HepG2 (cell line): ENCODE measurements around the gene TM4SF1. TPM values are rescaled to one million over a fixed set of nuclear protein-coding genes. Genes with fewer than 3 reads are reported as not detected.

Experiments
- ATAC-seq: fragments of 200-7000 bp; cut with Tn5 transposase; 3 replicates; pipeline ENCODE4 v1.9.1; 2020; ENCODE audit warnings: mild to moderate bottlenecking, moderate library complexity
- BruUV-seq: library from RNA; stranded (reverse); fragments of 400-500 nt; replicated peaks from 2 replicates; lab custom pipeline; 2021; lab: Mats Ljungman, UMichigan
- CTCF ChIA-PET: fragments of 300-600 bp; formaldehyde crosslinking; extraction: SDS; loops from one replicate; lab custom pipeline; 2021; ENCODE audit warnings: low total read pairs, inconsistent platforms, low intra/inter-chr PET ratio; lab: Yijun Ruan, JAX
- POLR2A ChIA-PET: fragments of 350-600 bp; sonication (Branson Sonifier 250); formaldehyde crosslinking; loops from one replicate; lab custom pipeline; 2020; ENCODE audit warnings: antibody characterized with exemption, inconsistent platforms; lab: Yijun Ruan, JAX
- DNase-seq: peaks from one replicate; pipeline ENCODE4 v3.0.0-alpha.2; 2015; ENCODE audit warnings: low spot score
- FAIRE-seq: peaks from 3 replicates; lab custom pipeline; 2011; peaks lifted over from hg19 to GRCh38; lab: Jason Lieb, UNC
- H2AFZ ChIP-seq: one replicate; pipeline ENCODE4 v1.6.1; 2011; ENCODE audit warnings: low read length, inconsistent platforms
- H3K27ac ChIP-seq: fragments of 300-600 bp; 3 replicates; pipeline ENCODE4 v1.8.0; 2011; ENCODE audit warnings: mixed run types, mild to moderate bottlenecking, mixed read lengths, low read length, inconsistent platforms; ENCODE audit not compliant: insufficient read depth; ENCODE audit errors: extremely low read length
- H3K27me3 ChIP-seq, 2 experiments: fragments of 200-600 bp in 1 of 2; 2 replicates in 1 of 2; 3 replicates in 1 of 2; pipeline versions ENCODE4 v1.6.0 to v1.8.0; 2011; ENCODE audit warnings: low read length in 2 of 2, mild to moderate bottlenecking in 2 of 2, moderate library complexity in 2 of 2, inconsistent platforms in 1 of 2; ENCODE audit not compliant: insufficient read depth in 2 of 2, control insufficient read depth in 1 of 2
- H3K36me3 ChIP-seq, 2 experiments: fragments of 200-600 bp in 1 of 2; replicated peaks in 1 of 2; 2 replicates in 1 of 2; 3 replicates in 1 of 2; pipeline versions ENCODE4 v1.5.1 to v1.8.0; 2011; ENCODE audit warnings: low read length in 2 of 2, inconsistent platforms in 1 of 2; ENCODE audit not compliant: insufficient read depth in 2 of 2, control insufficient read depth in 1 of 2
- H3K4me1 ChIP-seq: 2 replicates; pipeline ENCODE4 v1.5.1; 2012; ENCODE audit warnings: low read length, inconsistent platforms; ENCODE audit not compliant: insufficient read depth
- H3K4me2 ChIP-seq: 2 replicates; pipeline ENCODE4 v1.6.0; 2011; ENCODE audit warnings: low read depth, low read length, inconsistent platforms
- H3K4me3 ChIP-seq, 3 experiments: fragments of 200-600 bp in 1 of 3; sonication (generic), shearing (Covaris generic) in 1 of 3; replicated peaks in 1 of 3; 2 replicates each; pipeline ENCODE4 v1.5.1; 2011 to 2016; ENCODE audit warnings: low read length in 3 of 3, inconsistent platforms in 2 of 3, low read depth in 2 of 3, mild to moderate bottlenecking in 2 of 3, control low read depth in 1 of 3, mixed read lengths in 1 of 3; ENCODE audit not compliant: insufficient read depth in 1 of 3
- H3K79me2 ChIP-seq: one replicate; pipeline ENCODE4 v1.6.1; 2011; ENCODE audit warnings: low read length, inconsistent platforms; ENCODE audit not compliant: insufficient read depth
- H3K9ac ChIP-seq: 2 replicates; pipeline ENCODE4 v1.6.0; 2011; ENCODE audit warnings: mild to moderate bottlenecking, low read depth, low read length, inconsistent platforms; ENCODE audit not compliant: insufficient read depth
- H3K9me3 ChIP-seq: 2 replicates; pipeline ENCODE4 v1.5.1; 2012; ENCODE audit warnings: mild to moderate bottlenecking, low read length
- H4K20me1 ChIP-seq: 2 replicates; pipeline ENCODE4 v1.6.0; 2011; ENCODE audit warnings: inconsistent platforms, mild to moderate bottlenecking, low read length, moderate library complexity; ENCODE audit not compliant: insufficient read depth
- BHLHE40 ChIP-seq: IDR thresholded peaks from 2 replicates; pipeline ENCODE4 v1.6.1; 2011; ENCODE audit warnings: low read length, improper control_type of control experiment
- SSRP1 ChIP-seq: IDR thresholded peaks from 2 replicates; pipeline ENCODE4 v1.6.1; 2016; ENCODE audit warnings: control low read depth
- TCF7 ChIP-seq: sonication (generic); IDR thresholded peaks from 2 replicates; pipeline ENCODE4 v1.6.1; 2016; ENCODE audit warnings: antibody characterized with exemption, low read depth
- ZNF292 ChIP-seq: sonication (generic); formaldehyde crosslinking; IDR thresholded peaks from 2 replicates; pipeline ENCODE4 v1.8.1; 2022; ENCODE audit warnings: mild to moderate bottlenecking, low read depth, missing genetic modification reagents, borderline replicate concordance
- ZNF432 ChIP-seq: sonication (generic); formaldehyde crosslinking; IDR thresholded peaks from 2 replicates; pipeline ENCODE4 v1.5.0; 2020; ENCODE audit warnings: missing genetic modification reagents, mild to moderate bottlenecking, borderline replicate concordance
- WGBS: methylation state at CpG from one replicate; pipeline ENCODE4 v1.1.6; 2017; ENCODE audit warnings: low lambda C conversion rate; 5-methylcytosine and 5-hydroxymethylcytosine counted together
- in situ Hi-C: cut with HindIII; loops from 2 replicates; pipeline ENCODE4 v1.10.0; 2017; ENCODE audit warnings: low pct_unique_long_range_greater_than_20kb; ENCODE audit not compliant: extremely low pct_ligation_motif_present
- intact Hi-C: fragments of 100-400 bp; cut with micrococcal nuclease; formaldehyde crosslinking; loops from one replicate; pipeline ENCODE4 v1.10.0; 2022; ENCODE audit not compliant: unreplicated experiment
- polyA plus RNA-seq, 8 experiments: library from polyadenylated mRNA; depleted of rRNA in 3 of 8; stranded (reverse) in 7 of 8; unstranded in 1 of 8; fragments of >200 nt; fragmentation: Illumina TruSeq in 4 of 8; extraction: Trizol in 4 of 8; gene quantifications; 2 replicates each; pipeline versions ENCODE4 v1.2.1 to v1.2.3, GENCODE V29; 2011 to 2016; ENCODE audit warnings: low read depth in 4 of 8, missing spikeins in 1 of 8, mixed read lengths in 1 of 8; ENCODE audit not compliant: insufficient read depth in 1 of 8
- total RNA-seq, 5 experiments: library from RNA; depleted of rRNA; stranded (reverse); fragments of >200 nt; fragmentation: Illumina TruSeq; extraction: Trizol; gene quantifications; 2 replicates each; pipeline ENCODE4 v1.2.3, GENCODE V29; 2016; ENCODE audit warnings: low read depth in 1 of 5
- TF ChIP-seq, protein P1 (sequence below): sonication (generic); formaldehyde crosslinking; IDR thresholded peaks from 2 replicates; pipeline ENCODE4 v1.5.1; 2020; ENCODE audit warnings: mild to moderate bottlenecking, missing genetic modification reagents, moderate library complexity
- TF ChIP-seq, protein P2 (sequence below): sonication (generic); formaldehyde crosslinking; IDR thresholded peaks from 2 replicates; pipeline ENCODE4 v1.5.0; 2020; ENCODE audit warnings: mild to moderate bottlenecking, missing genetic modification reagents, moderate library complexity
- TF ChIP-seq, protein P3 (sequence below): sonication (generic); formaldehyde crosslinking; IDR thresholded peaks from 2 replicates; pipeline ENCODE4 v1.5.0; 2020; ENCODE audit warnings: mild to moderate bottlenecking, missing genetic modification reagents

The TM4SF1 gene
- total and polyA plus RNA-seq, 2 of the 13 experiments (the other 11 are each of a cell fraction or from before 2014, with no cell fraction given) = 431 to 1,359 TPM

DNA sequence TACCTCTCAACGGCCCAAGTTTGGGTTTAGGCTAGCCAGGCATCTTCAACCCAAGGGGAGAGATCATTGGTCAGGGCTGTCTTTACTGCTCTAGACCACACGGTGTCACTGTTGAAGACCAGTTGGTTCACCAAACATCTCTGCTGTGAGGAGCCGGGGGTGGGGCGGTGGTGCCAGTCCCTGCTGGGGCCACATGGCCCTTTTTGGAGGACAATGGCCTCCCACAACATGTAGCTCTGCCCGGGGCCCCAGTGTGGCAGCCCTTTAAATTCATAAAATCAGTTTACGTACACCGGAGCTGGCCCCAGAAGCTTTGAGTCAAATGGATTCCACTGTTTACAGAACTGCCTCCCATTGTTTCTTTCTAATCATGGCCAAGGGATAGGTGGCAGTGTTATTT, 24.9 kb downstream of the TM4SF1 start (continued):
- TF ChIP-seq BHLHE40 (no peak), ZNF432 (CRISPR knock-in tag) (no peak)
- TF ChIP-seq, protein P1, sequence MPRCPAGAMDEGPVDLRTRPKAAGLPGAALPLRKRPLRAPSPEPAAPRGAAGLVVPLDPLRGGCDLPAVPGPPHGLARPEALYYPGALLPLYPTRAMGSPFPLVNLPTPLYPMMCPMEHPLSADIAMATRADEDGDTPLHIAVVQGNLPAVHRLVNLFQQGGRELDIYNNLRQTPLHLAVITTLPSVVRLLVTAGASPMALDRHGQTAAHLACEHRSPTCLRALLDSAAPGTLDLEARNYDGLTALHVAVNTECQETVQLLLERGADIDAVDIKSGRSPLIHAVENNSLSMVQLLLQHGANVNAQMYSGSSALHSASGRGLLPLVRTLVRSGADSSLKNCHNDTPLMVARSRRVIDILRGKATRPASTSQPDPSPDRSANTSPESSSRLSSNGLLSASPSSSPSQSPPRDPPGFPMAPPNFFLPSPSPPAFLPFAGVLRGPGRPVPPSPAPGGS (CRISPR knock-in tag) = no peak

DNA sequence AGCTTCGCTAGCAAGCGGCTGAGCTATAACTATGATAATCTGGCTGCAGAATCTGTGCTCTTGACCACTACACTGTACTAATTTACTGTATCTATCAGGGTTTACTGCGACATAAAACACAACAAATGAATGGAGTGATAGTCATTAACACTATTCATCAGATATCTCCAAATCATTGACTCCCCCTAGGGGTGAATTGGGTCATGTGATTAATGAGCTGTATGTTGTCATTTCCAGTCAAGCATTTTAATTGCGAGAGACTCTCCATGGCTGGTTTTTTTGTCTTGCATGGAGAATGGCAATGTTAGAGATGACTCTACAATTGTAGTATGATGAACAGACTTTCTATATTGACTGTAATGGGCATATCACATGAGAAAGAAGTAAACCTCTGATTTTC, 33.5 kb downstream of the TM4SF1 start:
- Histone ChIP-seq H3K9me3 (no peaks in the 10 kb centered on the region), H3K4me1 (peaks cover 35% of the 10 kb centered on the region), H3K27ac (no peak overlapping the region), H3K27me3 (no peaks in the 10 kb centered on the region), H4K20me1 (no peaks in the 10 kb centered on the region), H2AFZ (no peak overlapping the region), H3K36me3 (no peaks in the 10 kb centered on the region), H3K4me3 (no peak overlapping the region), H3K9ac (no peak overlapping the region), H3K79me2 (no peaks in the 10 kb centered on the region), H3K4me2 (no peak overlapping the region)
- no peak for FAIRE-seq
- no TSS peak for BruUV-seq
- WGBS = 92% methylated on average over 4 of the region's 4 CpGs
- TF ChIP-seq TCF7 = no peak
- no peak for TF ChIP-seq SSRP1 (CRISPR knock-in tag)
- TF ChIP-seq, protein P2, sequence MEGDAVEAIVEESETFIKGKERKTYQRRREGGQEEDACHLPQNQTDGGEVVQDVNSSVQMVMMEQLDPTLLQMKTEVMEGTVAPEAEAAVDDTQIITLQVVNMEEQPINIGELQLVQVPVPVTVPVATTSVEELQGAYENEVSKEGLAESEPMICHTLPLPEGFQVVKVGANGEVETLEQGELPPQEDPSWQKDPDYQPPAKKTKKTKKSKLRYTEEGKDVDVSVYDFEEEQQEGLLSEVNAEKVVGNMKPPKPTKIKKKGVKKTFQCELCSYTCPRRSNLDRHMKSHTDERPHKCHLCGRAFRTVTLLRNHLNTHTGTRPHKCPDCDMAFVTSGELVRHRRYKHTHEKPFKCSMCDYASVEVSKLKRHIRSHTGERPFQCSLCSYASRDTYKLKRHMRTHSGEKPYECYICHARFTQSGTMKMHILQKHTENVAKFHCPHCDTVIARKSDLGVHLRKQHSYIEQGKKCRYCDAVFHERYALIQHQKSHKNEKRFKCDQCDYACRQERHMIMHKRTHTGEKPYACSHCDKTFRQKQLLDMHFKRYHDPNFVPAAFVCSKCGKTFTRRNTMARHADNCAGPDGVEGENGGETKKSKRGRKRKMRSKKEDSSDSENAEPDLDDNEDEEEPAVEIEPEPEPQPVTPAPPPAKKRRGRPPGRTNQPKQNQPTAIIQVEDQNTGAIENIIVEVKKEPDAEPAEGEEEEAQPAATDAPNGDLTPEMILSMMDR (CRISPR knock-in tag) = peak; percentile 36; the same call in 1 of the 2 replicates
- TF ChIP-seq, protein P3, sequence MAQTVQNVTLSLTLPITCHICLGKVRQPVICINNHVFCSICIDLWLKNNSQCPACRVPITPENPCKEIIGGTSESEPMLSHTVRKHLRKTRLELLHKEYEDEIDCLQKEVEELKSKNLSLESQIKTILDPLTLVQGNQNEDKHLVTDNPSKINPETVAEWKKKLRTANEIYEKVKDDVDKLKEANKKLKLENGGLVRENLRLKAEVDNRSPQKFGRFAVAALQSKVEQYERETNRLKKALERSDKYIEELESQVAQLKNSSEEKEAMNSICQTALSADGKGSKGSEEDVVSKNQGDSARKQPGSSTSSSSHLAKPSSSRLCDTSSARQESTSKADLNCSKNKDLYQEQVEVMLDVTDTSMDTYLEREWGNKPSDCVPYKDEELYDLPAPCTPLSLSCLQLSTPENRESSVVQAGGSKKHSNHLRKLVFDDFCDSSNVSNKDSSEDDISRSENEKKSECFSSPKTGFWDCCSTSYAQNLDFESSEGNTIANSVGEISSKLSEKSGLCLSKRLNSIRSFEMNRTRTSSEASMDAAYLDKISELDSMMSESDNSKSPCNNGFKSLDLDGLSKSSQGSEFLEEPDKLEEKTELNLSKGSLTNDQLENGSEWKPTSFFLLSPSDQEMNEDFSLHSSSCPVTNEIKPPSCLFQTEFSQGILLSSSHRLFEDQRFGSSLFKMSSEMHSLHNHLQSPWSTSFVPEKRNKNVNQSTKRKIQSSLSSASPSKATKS (CRISPR knock-in tag) = no peak
- TF ChIP-seq ZNF292 = no peak
- CTCF ChIA-PET = interaction anchor here (1.3 kb wide), 1 partner anchor 224 kb away, joined by 3 read pairs; no protein-coding TSS in a partner anchor
- DNase-seq = no peak
- in situ Hi-C loops = no loop called here
- intact Hi-C loops = loop anchor here (10.0 kb wide), 1 partner anchor 49 kb away; no protein-coding TSS in a partner anchor
- no peak for ATAC-seq
- POLR2A ChIA-PET = no interaction called here
